ENCODE data around the gene PABPN1. TPM values are rescaled to one million over a fixed set of nuclear protein-coding genes. Genes with fewer than 3 reads are reported as not detected.

The PABPN1 gene
- total RNA-seq, 1 donor from 2014 or later = 162 TPM

- no peaks in the 10 kb centered on the region for H3K36me3 ChIP-seq (ENCODE audit: insufficient read depth, low read length)
- Mint-ChIP-seq H3K4me1 (ENCODE audit: low read depth, unreplicated experiment) (peaks cover 9% of the 10 kb centered on the region), H3K36me3 (ENCODE audit: low read depth, unreplicated experiment) (peaks cover 3% of the 10 kb centered on the region), H3K27me3 (ENCODE audit: low read depth, unreplicated experiment) (peaks cover 7% of the 10 kb centered on the region), H3K27ac (ENCODE audit: unreplicated experiment) (peak within 1 kb of the TSS; percentile 73), H3K4me3 (ENCODE audit: unreplicated experiment) (peak within 1 kb of the TSS; percentile 94), H3K9me3 (ENCODE audit: unreplicated experiment) (no peaks in the 10 kb centered on the region)
- peaks cover 19% of the 10 kb centered on the region for H3K79me2 ChIP-seq (ENCODE audit: insufficient read depth, low read length)
- peak within 1 kb of the TSS; percentile 58 for H3K27ac ChIP-seq (ENCODE audit: low read depth, low read length)
- TF ChIP-seq CTCF (IDR thresholded peaks at IDR 0.05; ENCODE audit: insufficient read depth, low read depth, low read length) (no peak), EZH2 (IDR thresholded peaks at IDR 0.05; ENCODE audit: insufficient read depth, low read length) (peak; percentile 65)
- H2AFZ ChIP-seq (ENCODE audit: low read depth, low read length) = peak within 1 kb of the TSS; percentile 93
- peak within 1 kb of the TSS; percentile 91 for H3K4me3 ChIP-seq (ENCODE audit: insufficient read depth, low read depth, low read length)
- peaks cover 5% of the 10 kb centered on the region for H4K20me1 ChIP-seq (ENCODE audit: insufficient read depth, low read length)
- H3K27me3 ChIP-seq (ENCODE audit: insufficient read depth, low read length) = peaks cover 5% of the 10 kb centered on the region
- DNase-seq (ENCODE audit: low read depth) (peak; percentile 97), FAIRE-seq (peak; percentile 29)
- peak within 1 kb of the TSS; percentile 97 for H3K4me2 ChIP-seq (ENCODE audit: low read length)
- peaks cover 16% of the 10 kb centered on the region for H3K4me1 ChIP-seq (ENCODE audit: insufficient read depth, low read length)
- no peaks in the 10 kb centered on the region for H3K9me3 ChIP-seq (ENCODE audit: insufficient read depth, low read depth, low read length)
- peak within 1 kb of the TSS; percentile 90 for H3K9ac ChIP-seq (ENCODE audit: low read length)
These were observed 35.0 kb upstream of the PABPN1 start, which contains the start of gene HOMEZ for GRCh38 chr14:23286020-23286901. Gene HOMEZ (minus strand): TSS chr14:23286132. CDS start chr14:23285952, 180 bp downstream.

GRCh38 chr14:23286902-23287479, 34.3 kb upstream of the PABPN1 start:
- H3K9ac ChIP-seq (ENCODE audit: low read length) = peak overlapping the region; percentile 83
- Mint-ChIP-seq H3K36me3 (ENCODE audit: low read depth, unreplicated experiment) (no peaks in the 10 kb centered on the region), H3K4me3 (ENCODE audit: unreplicated experiment) (peak overlapping the region; percentile 94), H3K9me3 (ENCODE audit: unreplicated experiment) (no peaks in the 10 kb centered on the region), H3K27ac (ENCODE audit: unreplicated experiment) (no peak overlapping the region), H3K4me1 (ENCODE audit: low read depth, unreplicated experiment) (peaks cover 9% of the 10 kb centered on the region), H3K27me3 (ENCODE audit: low read depth, unreplicated experiment) (peaks cover 13% of the 10 kb centered on the region)
- peak overlapping the region; percentile 93 for H2AFZ ChIP-seq (ENCODE audit: low read depth, low read length)
- peak overlapping the region; percentile 58 for H3K27ac ChIP-seq (ENCODE audit: low read depth, low read length)
- peaks cover 5% of the 10 kb centered on the region for H3K27me3 ChIP-seq (ENCODE audit: insufficient read depth, low read length)
- DNase-seq (ENCODE audit: low read depth) = no peak
- peaks cover 18% of the 10 kb centered on the region for H3K79me2 ChIP-seq (ENCODE audit: insufficient read depth, low read length)
- H3K4me1 ChIP-seq (ENCODE audit: insufficient read depth, low read length) = peaks cover 16% of the 10 kb centered on the region
- H4K20me1 ChIP-seq (ENCODE audit: insufficient read depth, low read length) = peaks cover 5% of the 10 kb centered on the region
- H3K4me2 ChIP-seq (ENCODE audit: low read length) = peak overlapping the region; percentile 97
- no peaks in the 10 kb centered on the region for H3K36me3 ChIP-seq (ENCODE audit: insufficient read depth, low read length)
- peak overlapping the region; percentile 91 for H3K4me3 ChIP-seq (ENCODE audit: insufficient read depth, low read depth, low read length)
- H3K9me3 ChIP-seq (ENCODE audit: insufficient read depth, low read depth, low read length) = no peaks in the 10 kb centered on the region
- TF ChIP-seq CTCF (IDR thresholded peaks at IDR 0.05; ENCODE audit: insufficient read depth, low read depth, low read length) = no peak
- no peak for TF ChIP-seq EZH2 (IDR thresholded peaks at IDR 0.05; ENCODE audit: insufficient read depth, low read length)
- no peak for FAIRE-seq
